PC-3 (cell line): ENCODE measurements around the gene WDR62. TPM values are rescaled to one million over a fixed set of nuclear protein-coding genes. Genes with fewer than 3 reads are reported as not detected.
A peak's percentile ranks its signal among the peaks of the same experiment; 100 is the strongest.

Experiments
- ATAC-seq: fragments of 200-7000 bp; cut with Tn5 transposase; 2 replicates; pipeline ENCODE4 v1.9.1; 2020; ENCODE audit warnings: mild to moderate bottlenecking, moderate library complexity
- BruUV-seq: library from RNA; stranded (reverse); fragments of 400-500 nt; replicated peaks from 2 replicates; lab custom pipeline; 2021; lab: Mats Ljungman, UMichigan
- CTCF ChIA-PET: fragments of 300-600 bp; sonication (Branson Sonifier 250); formaldehyde crosslinking; loops from one replicate; lab custom pipeline; 2022; ENCODE audit warnings: antibody characterized with exemption; lab: Charles Lee
- POLR2A ChIA-PET: fragments of 300-600 bp; sonication (Branson Sonifier 250); formaldehyde crosslinking; loops from one replicate; lab custom pipeline; 2022; ENCODE audit warnings: antibody characterized with exemption; ENCODE audit not compliant: unreplicated experiment; lab: Charles Lee
- DNase-seq: peaks from one replicate; pipeline ENCODE4 v3.0.0-alpha.2; 2015
- H2AFZ ChIP-seq: fragments of 300-600 bp; sonication (generic); 2 replicates; pipeline ENCODE4 v1.6.0; 2016; ENCODE audit warnings: antibody characterized with exemption, low read length
- H3F3A ChIP-seq: fragments of 300-600 bp; sonication (generic); one replicate; pipeline ENCODE4 v1.6.0; 2017; ENCODE audit warnings: antibody characterized with exemption, low read length, control low read depth, mild to moderate bottlenecking; ENCODE audit not compliant: unreplicated experiment
- H3K27ac ChIP-seq: fragments of 300-600 bp; sonication (generic); 2 replicates; pipeline ENCODE4 v1.5.1; 2016; ENCODE audit warnings: mild to moderate bottlenecking, low read length
- H3K27me3 ChIP-seq: fragments of 300-600 bp; sonication (generic); 2 replicates; pipeline ENCODE4 v1.6.1; 2016; ENCODE audit warnings: low read length, mixed read lengths
- H3K36me3 ChIP-seq: fragments of 300-600 bp; sonication (generic); 2 replicates; pipeline ENCODE4 v1.6.1; 2016; ENCODE audit warnings: low read depth, mixed run types, low read length, mixed read lengths
- H3K4me1 ChIP-seq: fragments of 300-600 bp; sonication (generic); 2 replicates; pipeline ENCODE4 v1.5.1; 2016; ENCODE audit warnings: low read length; ENCODE audit not compliant: insufficient read depth
- H3K4me2 ChIP-seq: fragments of 300-600 bp; sonication (generic); 2 replicates; pipeline ENCODE4 v1.6.0; 2016; ENCODE audit warnings: low read length
- H3K4me3 ChIP-seq: fragments of 300-600 bp; sonication (generic); 2 replicates; pipeline ENCODE4 v1.5.1; 2016; ENCODE audit warnings: mild to moderate bottlenecking, low read length, mixed read lengths
- H3K79me2 ChIP-seq: fragments of 300-600 bp; sonication (generic); 2 replicates; pipeline ENCODE4 v1.6.1; 2017; ENCODE audit warnings: low read length, mixed read lengths
- H3K9ac ChIP-seq: fragments of 300-600 bp; sonication (generic); 2 replicates; pipeline ENCODE4 v1.6.0; 2016; ENCODE audit warnings: mild to moderate bottlenecking, low read length
- H3K9me2 ChIP-seq: fragments of 300-600 bp; sonication (generic); replicated peaks from 2 replicates; pipeline ENCODE4 v1.6.1; 2016; ENCODE audit warnings: mixed run types, low read length, mixed read lengths
- H3K9me3 ChIP-seq: fragments of 300-600 bp; sonication (generic); 2 replicates; pipeline ENCODE4 v1.6.1; 2016; ENCODE audit warnings: low read length, mixed read lengths
- H4K20me1 ChIP-seq: fragments of 300-600 bp; sonication (generic); 2 replicates; pipeline ENCODE4 v1.6.1; 2016; ENCODE audit warnings: low read length, mixed read lengths
- EZH2 ChIP-seq: fragments of 300-600 bp; sonication (generic); IDR thresholded peaks from one replicate; pipeline ENCODE4 v1.6.1; 2017; ENCODE audit warnings: antibody characterized with exemption, mild to moderate bottlenecking, low read length; ENCODE audit not compliant: unreplicated experiment
- EZH2phosphoT487 ChIP-seq: fragments of 300-600 bp; sonication (generic); IDR thresholded peaks from 2 replicates; pipeline ENCODE4 v1.6.1; 2018; ENCODE audit warnings: mild to moderate bottlenecking, antibody characterized with exemption, low read length, borderline replicate concordance
- intact Hi-C: fragments of 100-400 bp; cut with micrococcal nuclease; formaldehyde crosslinking; loops from 2 replicates; pipeline ENCODE4 v1.9.0; 2023
- total RNA-seq: library from RNA; depleted of rRNA; stranded (reverse); fragments of >200 nt; gene quantifications from 2 replicates; pipeline ENCODE4 v1.2.3, GENCODE V29; 2014
- TF ChIP-seq, protein P1 (sequence below): fragments of 300-600 bp; sonication (generic); conservative IDR thresholded peaks from 2 replicates; pipeline ENCODE4 v1.5.1; 2017; ENCODE audit warnings: antibody characterized with exemption, low read depth, mild to moderate bottlenecking, low read length

Gene WDR62
- total RNA-seq, 1 experiment from 2014 or later = 13.9 TPM

DNA sequence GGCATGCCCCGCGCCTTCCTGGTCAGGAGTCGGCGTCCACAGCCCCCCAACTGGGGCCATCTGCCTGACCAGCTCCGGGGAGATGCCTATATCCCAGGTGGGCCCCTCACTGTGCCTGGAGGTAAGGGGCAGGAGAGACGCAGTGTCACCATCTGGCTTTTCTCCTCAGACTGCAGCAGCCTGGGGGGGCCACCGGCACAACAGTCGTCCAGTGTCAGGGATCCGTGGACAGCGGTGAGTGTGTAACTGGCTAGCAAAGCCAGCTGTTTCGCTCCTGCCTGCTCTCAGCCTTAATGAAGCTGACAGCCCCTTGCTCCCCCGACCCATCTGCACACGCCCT is 56.5 kb downstream of the WDR62 start:
- Histone ChIP-seq H3K27me3 (no peaks in the 10 kb centered on the region), H3K4me2 (no peak overlapping the region), H3K4me3 (no peak overlapping the region), H3K9me3 (no peaks in the 10 kb centered on the region), H2AFZ (no peak overlapping the region), H4K20me1 (no peaks in the 10 kb centered on the region), H3K9me2 (no peaks in the 10 kb centered on the region), H3K79me2 (peaks cover 21% of the 10 kb centered on the region), H3K27ac (no peak overlapping the region), H3K9ac (no peak overlapping the region), H3K4me1 (peaks cover 13% of the 10 kb centered on the region; the same call in 1 of the 2 replicates), H3K36me3 (no peaks in the 10 kb centered on the region), H3F3A (no peaks in the 10 kb centered on the region)
- BruUV-seq = no TSS peak
- DNase-seq (no peak), ATAC-seq (no peak)
- CTCF ChIA-PET = no interaction called here
- TF ChIP-seq EZH2phosphoT487 = no peak
- no peak for TF ChIP-seq EZH2
- TF ChIP-seq, protein P1, sequence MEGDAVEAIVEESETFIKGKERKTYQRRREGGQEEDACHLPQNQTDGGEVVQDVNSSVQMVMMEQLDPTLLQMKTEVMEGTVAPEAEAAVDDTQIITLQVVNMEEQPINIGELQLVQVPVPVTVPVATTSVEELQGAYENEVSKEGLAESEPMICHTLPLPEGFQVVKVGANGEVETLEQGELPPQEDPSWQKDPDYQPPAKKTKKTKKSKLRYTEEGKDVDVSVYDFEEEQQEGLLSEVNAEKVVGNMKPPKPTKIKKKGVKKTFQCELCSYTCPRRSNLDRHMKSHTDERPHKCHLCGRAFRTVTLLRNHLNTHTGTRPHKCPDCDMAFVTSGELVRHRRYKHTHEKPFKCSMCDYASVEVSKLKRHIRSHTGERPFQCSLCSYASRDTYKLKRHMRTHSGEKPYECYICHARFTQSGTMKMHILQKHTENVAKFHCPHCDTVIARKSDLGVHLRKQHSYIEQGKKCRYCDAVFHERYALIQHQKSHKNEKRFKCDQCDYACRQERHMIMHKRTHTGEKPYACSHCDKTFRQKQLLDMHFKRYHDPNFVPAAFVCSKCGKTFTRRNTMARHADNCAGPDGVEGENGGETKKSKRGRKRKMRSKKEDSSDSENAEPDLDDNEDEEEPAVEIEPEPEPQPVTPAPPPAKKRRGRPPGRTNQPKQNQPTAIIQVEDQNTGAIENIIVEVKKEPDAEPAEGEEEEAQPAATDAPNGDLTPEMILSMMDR = no peak
- POLR2A ChIA-PET = no interaction called here
- intact Hi-C loops = no loop called here

DNA sequence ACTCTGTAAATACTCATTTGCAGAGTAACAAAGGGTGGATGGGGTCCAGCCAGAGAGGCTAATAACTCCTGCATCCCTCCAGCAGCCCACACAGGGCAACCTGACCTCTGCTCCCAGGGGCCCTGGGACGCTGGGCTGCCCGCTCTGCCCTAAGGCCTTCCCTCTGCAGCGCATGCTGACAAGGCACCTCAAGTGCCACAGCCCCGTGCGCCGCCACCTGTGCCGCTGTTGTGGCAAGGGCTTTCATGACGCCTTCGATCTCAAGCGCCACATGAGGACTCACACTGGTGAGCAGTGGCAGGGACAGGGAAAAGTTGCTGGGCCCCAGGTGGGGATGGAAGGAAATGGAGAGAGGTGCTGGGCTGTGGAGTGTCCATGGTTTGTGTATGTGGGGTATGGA is 58.0 kb downstream of the WDR62 start:
- DNase-seq (no peak), ATAC-seq (no peak)
- H3K9me3 ChIP-seq = no peaks in the 10 kb centered on the region
- H4K20me1 ChIP-seq = no peaks in the 10 kb centered on the region
- no peaks in the 10 kb centered on the region for H3K27me3 ChIP-seq
- no peaks in the 10 kb centered on the region for H3F3A ChIP-seq
- H3K79me2 ChIP-seq = peaks cover 28% of the 10 kb centered on the region
- no peak overlapping the region for H3K27ac ChIP-seq
- POLR2A ChIA-PET = no interaction called here
- BruUV-seq = no TSS peak
- H3K4me3 ChIP-seq = no peak overlapping the region
- no peaks in the 10 kb centered on the region for H3K9me2 ChIP-seq
- no peak overlapping the region for H3K4me2 ChIP-seq
- peaks cover 18% of the 10 kb centered on the region; the same call in 1 of the 2 replicates for H3K4me1 ChIP-seq
- no peak overlapping the region for H2AFZ ChIP-seq
- TF ChIP-seq EZH2 (no peak), EZH2phosphoT487 (no peak)
- TF ChIP-seq, protein P1 = no peak
- CTCF ChIA-PET = no interaction called here
- intact Hi-C loops = loop anchor here (2.0 kb wide), 1 partner anchor 52 kb away; no protein-coding TSS in a partner anchor
- H3K36me3 ChIP-seq = no peaks in the 10 kb centered on the region
- H3K9ac ChIP-seq = no peak overlapping the region

DNA sequence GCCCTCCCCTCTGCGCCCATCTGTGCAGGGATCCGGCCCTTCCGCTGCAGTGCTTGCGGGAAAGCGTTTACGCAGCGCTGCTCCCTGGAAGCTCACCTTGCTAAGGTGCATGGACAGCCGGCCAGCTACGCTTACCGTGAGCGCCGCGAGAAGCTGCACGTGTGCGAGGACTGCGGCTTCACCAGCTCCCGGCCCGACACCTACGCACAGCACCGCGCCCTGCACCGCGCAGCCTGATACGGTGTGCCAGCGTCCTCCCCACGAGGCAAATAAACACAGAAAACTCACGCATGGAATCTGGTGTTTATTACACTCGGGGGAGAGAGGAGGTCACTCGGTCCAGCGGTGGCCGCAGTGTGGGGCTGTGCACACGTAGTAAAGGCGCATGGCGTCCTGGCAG is 58.7 kb downstream of the WDR62 start:
- ChIA-PET CTCF (no interaction called here), POLR2A (no interaction called here)
- DNase-seq = no peak
- intact Hi-C loops = loop anchor here (2.0 kb wide), 1 partner anchor 53 kb away; no protein-coding TSS in a partner anchor
- Histone ChIP-seq H3K4me2 (peak overlapping the region; percentile 96), H2AFZ (0 out of 2 replicates have a peak overlapping the region, but pooled peaks have one; percentile 95), H3K79me2 (peaks cover 28% of the 10 kb centered on the region), H4K20me1 (no peaks in the 10 kb centered on the region), H3K9ac (peak overlapping the region; percentile 79), H3K36me3 (no peaks in the 10 kb centered on the region), H3K27ac (no peak overlapping the region), H3K27me3 (no peaks in the 10 kb centered on the region), H3F3A (no peaks in the 10 kb centered on the region), H3K9me3 (no peaks in the 10 kb centered on the region), H3K4me1 (peaks cover 18% of the 10 kb centered on the region; the same call in 1 of the 2 replicates), H3K4me3 (peak overlapping the region; percentile 73), H3K9me2 (no peaks in the 10 kb centered on the region)
- no peak for TF ChIP-seq EZH2phosphoT487
- TF ChIP-seq, protein P1 = no peak
- TF ChIP-seq EZH2 = no peak
- no peak for ATAC-seq
- BruUV-seq = no TSS peak
